Measurements from ENCODE around the gene R3HDM2. TPM values are rescaled to one million over a fixed set of nuclear protein-coding genes. Genes with fewer than 3 reads are reported as not detected.

Gene R3HDM2
- total RNA-seq, 1 experiment from 2014 or later = 45.4 TPM

GRCh38 chr12:57430112-57430930, 522 bp downstream of the R3HDM2 start:
- Histone ChIP-seq H3K9ac (ENCODE audit: low read length) (peak overlapping the region; percentile 88), H4K20me1 (ENCODE audit: insufficient read depth) (no peaks in the 10 kb centered on the region), H3K4me3 (replicated peaks in 1 of 2; ENCODE audit: low read depth in 1 of 2, low read length in 2 of 2) (peak overlapping the region; percentile 72 to 85), H3K9me3 (ENCODE audit: control insufficient read depth in 1 of 2, insufficient read depth in 1 of 2, low read depth in 1 of 2, low read length in 2 of 2) (no peaks in the 10 kb centered on the region), H3K27ac (ENCODE audit: low read depth, low read length) (peak overlapping the region; percentile 75), H2AFZ (ENCODE audit: low read depth, low read length, poor library complexity, severe bottlenecking) (no peak overlapping the region), H3K79me2 (ENCODE audit: insufficient read depth, low read length) (peaks cover 18% of the 10 kb centered on the region), H3K36me3 (ENCODE audit: control insufficient read depth in 1 of 2, insufficient read depth in 2 of 2, low read length in 2 of 2) (no peaks in the 10 kb centered on the region), H3K9me2 (ENCODE audit: insufficient read depth) (no peaks in the 10 kb centered on the region), H3K4me1 (ENCODE audit: control insufficient read depth in 1 of 2, insufficient read depth in 2 of 2, low read length in 2 of 2) (peaks cover 4 to 19% of the 10 kb centered on the region in 2 experiments; a peak in 3 of 4 replicates), H3K27me3 (ENCODE audit: insufficient read depth, low read length) (no peaks in the 10 kb centered on the region), H3K4me2 (ENCODE audit: low read length) (peak overlapping the region; percentile 89)
- ChIA-PET POLR2A (interaction anchor here (0.8 kb wide), 1 partner anchor 23 kb away, joined by 3 read pairs; no protein-coding TSS in a partner anchor), CTCF (no interaction called here), RAD21 (ENCODE audit: low non-redundant PET in 1 of 2, low total read pairs in 2 of 2, uncharacterized antibody in 2 of 2, unreplicated experiment in 2 of 2) (no interaction called here)
- DNase-seq (ENCODE audit: low read depth, low spot score) (no peak), ATAC-seq (peak; percentile 74)
- BruUV-seq (replicated peaks) = no TSS peak
- no peak for TF ChIP-seq ZNF274 (IDR thresholded peaks at IDR 0.05; ENCODE audit: low read depth, low read length)
- TF ChIP-seq EZH2phosphoT487 (IDR thresholded peaks at IDR 0.05; ENCODE audit: borderline replicate concordance) = no peak
- TF ChIP-seq YY1 (IDR thresholded peaks at IDR 0.05; ENCODE audit: extremely low read depth, insufficient replicate concordance, low read depth, low read length) = no peak
- TF ChIP-seq ZFX (IDR thresholded peaks at IDR 0.05) = peak; percentile 91
- no peak for TF ChIP-seq SIN3A (IDR thresholded peaks at IDR 0.05; ENCODE audit: low read depth)
- TF ChIP-seq FOSL1 (IDR thresholded peaks at IDR 0.05; ENCODE audit: low read depth) = no peak
- intact Hi-C loops (cut with micrococcal nuclease) = no loop called here

GRCh38 chr12:57429473-57430111, 1.3 kb downstream of the R3HDM2 start:
- no peak overlapping the region for H2AFZ ChIP-seq (ENCODE audit: low read depth, low read length, poor library complexity, severe bottlenecking)
- H3K9ac ChIP-seq (ENCODE audit: low read length) = peak overlapping the region; percentile 88
- no peaks in the 10 kb centered on the region for H3K27me3 ChIP-seq (ENCODE audit: insufficient read depth, low read length)
- peak overlapping the region; percentile 89 for H3K4me2 ChIP-seq (ENCODE audit: low read length)
- ATAC-seq (no peak), DNase-seq (ENCODE audit: low read depth, low spot score) (no peak)
- no peaks in the 10 kb centered on the region for H3K9me2 ChIP-seq (ENCODE audit: insufficient read depth)
- peaks cover 19% of the 10 kb centered on the region for H3K79me2 ChIP-seq (ENCODE audit: insufficient read depth, low read length)
- intact Hi-C loops (cut with micrococcal nuclease) = no loop called here
- H3K9me3 ChIP-seq (ENCODE audit: control insufficient read depth in 1 of 2, insufficient read depth in 1 of 2, low read depth in 1 of 2, low read length in 2 of 2) = no peaks in the 10 kb centered on the region
- peak overlapping the region; percentile 75 for H3K27ac ChIP-seq (ENCODE audit: low read depth, low read length)
- TF ChIP-seq POLR2AphosphoS5 (IDR thresholded peaks at IDR 0.05; ENCODE audit: low read depth, low read length) (no peak; the same call in 1 of the 2 replicates), ZNF274 (IDR thresholded peaks at IDR 0.05; ENCODE audit: low read depth, low read length) (no peak), ATF3 (IDR thresholded peaks at IDR 0.05) (no peak), SIN3A (IDR thresholded peaks at IDR 0.05; ENCODE audit: low read depth) (no peak), EGR1 (IDR thresholded peaks at IDR 0.05; ENCODE audit: low read depth) (no peak)
- H4K20me1 ChIP-seq (ENCODE audit: insufficient read depth) = no peaks in the 10 kb centered on the region
- POLR2A ChIA-PET = interaction anchor here (0.8 kb wide), 1 partner anchor 24 kb away, joined by 3 read pairs; no protein-coding TSS in a partner anchor
- RAD21 ChIA-PET (ENCODE audit: low non-redundant PET in 1 of 2, low total read pairs in 2 of 2, uncharacterized antibody in 2 of 2, unreplicated experiment in 2 of 2) = interaction anchor here in 1 of 2 experiments (0.6 kb wide), 1 partner anchor 15 kb away, joined by 4 read pairs; no protein-coding TSS in a partner anchor
- peak overlapping the region; percentile 72 to 85 for H3K4me3 ChIP-seq (replicated peaks in 1 of 2; ENCODE audit: low read depth in 1 of 2, low read length in 2 of 2)
- CTCF ChIA-PET = no interaction called here
- no peaks in the 10 kb centered on the region for H3K36me3 ChIP-seq (ENCODE audit: control insufficient read depth in 1 of 2, insufficient read depth in 2 of 2, low read length in 2 of 2)
- BruUV-seq (replicated peaks) = TSS peak; percentile 86
- peaks cover 4 to 19% of the 10 kb centered on the region in 2 experiments; a peak in 3 of 4 replicates for H3K4me1 ChIP-seq (ENCODE audit: control insufficient read depth in 1 of 2, insufficient read depth in 2 of 2, low read length in 2 of 2)

Data from HCT116 (cell line).